ENCODE measurements around the gene UNC5B.

The UNC5B gene

DNA sequence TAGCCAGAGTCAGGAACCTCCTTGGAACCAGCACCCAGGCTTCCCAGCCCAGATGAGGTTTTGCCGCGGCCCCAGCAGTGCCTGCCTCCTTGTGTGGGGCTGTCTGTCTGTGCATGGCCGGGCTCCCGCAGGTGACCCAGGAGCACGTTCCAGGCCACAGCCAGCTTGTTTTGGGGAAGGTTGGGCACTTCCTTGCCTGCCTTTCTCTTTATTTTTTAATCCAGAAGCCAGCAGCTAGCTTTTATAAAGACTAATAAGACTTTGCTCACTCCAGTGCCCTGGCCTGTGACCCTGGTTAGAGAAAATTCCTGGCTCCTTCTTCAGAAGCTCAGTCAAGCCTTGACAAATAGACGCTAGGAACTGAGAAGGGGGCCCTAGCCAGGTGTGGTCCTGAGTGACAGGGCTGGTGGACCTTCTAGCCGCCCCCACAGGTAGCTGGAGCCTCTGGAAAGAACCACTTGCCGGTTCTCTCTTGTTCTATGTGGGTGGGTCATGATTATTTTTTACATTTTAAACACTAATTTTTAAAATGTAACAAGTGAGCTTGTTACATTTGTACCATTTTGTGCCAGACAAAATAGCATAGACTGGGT is 107.5 kb downstream of the UNC5B start:
- DNase-seq (ENCODE audit: low spot score), result no peak

DNA sequence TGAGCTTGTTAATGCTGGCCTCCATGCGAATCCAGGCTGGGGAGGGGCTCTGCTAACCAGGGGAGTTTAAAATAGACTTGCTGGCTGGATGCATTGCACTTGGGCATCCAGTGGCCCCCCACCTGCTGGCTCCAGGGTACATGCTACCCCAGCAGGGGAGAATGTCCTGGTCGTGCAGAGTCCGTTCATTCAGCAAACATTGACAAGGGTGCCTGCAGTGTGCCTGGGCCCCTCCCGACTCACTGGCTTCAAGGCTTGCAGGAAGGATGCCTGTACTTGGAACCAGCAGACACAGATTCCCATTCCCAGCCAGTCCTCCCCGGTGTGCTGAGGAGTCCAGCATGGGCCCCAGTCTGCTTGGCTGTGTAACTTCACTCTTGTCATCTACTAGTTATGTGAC is 108.2 kb downstream of the UNC5B start:
- no peak for DNase-seq (ENCODE audit: low spot score)

DNA sequence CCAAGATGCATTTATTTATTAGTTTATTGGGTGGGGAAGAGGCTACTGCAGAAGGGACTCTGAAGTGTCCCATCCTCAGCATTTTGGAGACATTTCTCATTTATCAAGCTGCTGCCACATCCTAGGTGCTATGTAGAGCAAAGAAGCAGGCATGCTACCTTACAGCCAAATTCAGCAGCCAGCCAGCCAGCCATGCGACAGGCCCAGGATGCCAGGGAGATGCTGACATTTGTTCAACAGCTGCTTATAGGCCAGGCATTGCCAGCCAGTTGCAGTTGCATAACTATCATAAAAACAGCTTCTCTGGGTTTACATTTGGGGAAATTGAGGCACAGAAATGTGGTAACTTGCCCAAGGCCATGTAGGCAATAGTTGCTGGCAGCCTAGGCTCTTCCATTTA is 109.0 kb downstream of the UNC5B start:
- no peak for DNase-seq (ENCODE audit: low spot score)

DNA sequence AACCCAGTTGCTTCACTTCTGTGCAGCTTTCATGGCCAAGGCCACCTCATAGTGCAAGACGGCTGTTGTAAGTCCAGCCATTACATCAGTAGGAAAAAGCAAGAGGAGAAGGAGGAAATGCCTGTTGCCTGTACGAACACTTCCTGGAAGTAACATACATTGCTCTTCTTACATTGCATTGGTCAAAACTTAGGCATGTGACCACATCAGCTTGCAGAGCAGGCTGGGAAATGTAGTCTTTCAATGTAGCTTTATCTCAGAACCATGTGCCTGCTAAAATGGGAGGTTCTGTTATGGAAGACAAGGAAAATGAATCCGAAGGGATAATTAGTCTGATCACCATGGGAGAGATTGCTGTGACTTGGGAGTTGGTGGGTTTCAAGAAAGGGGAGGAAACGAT is 111.0 kb downstream of the UNC5B start:
- peak; percentile 23 for DNase-seq (ENCODE audit: low spot score)

DNA sequence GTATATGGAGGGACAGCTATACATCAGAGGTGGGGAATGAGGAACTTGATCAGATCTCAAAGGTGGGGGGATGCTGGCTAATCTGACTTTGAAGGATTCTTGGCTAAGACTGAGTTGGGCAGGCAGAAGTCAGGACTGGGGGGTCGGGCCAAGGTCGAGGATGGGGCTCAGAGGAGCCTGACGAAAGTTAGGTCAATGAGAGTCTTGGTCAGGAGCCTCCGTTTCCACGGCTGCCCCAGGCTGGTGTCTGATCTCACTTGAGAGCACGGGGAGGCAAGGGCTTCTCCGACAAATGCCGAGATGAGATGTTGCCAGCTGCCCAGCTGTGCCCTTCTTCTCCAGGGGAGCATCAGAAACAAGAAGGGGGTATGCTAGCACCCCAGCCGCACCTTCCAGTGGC is 112.4 kb downstream of the UNC5B start:
- DNase-seq (ENCODE audit: low spot score), result no peak

DNA sequence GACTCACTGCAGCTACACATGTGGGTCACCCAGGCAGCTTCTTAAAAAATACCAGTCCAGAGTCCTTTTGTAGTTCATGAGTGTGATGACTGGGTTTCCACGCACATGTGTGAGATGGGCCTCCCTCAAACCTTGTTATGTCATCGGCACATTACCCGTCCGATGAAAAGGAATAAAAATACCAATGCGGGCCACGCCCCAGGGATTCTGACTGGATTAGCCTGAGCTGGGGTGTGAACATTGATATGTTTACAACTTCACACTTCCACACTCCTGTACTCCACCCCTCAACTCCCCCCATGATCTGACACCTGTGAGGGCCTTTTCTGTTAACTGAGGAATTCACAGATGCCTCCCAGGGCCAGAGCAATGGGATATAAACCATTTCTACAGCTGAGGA is 112.9 kb downstream of the UNC5B start:
- no peak for DNase-seq (ENCODE audit: low spot score)

DNA sequence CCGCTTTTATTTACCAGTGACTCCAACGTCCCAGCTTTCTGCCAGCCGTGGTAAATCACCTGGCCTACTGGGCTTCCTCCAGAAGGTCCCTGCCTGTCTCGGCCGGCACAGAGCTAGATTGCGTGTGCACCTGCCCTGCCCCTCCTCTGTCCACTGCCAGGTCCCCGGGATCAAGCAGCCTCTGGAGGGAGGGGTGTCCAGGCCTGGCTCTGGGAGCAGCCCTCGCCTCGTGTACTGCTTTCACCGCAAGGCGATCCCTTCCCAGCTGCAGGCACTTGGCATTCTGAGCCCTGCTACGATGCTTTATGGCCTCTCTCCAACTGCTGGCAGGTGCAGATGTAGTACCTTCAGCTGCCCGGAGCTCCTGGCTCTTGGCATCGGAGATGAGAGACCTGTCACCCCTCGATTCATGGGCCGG is 114.1 kb downstream of the UNC5B start:
- no peak for DNase-seq (ENCODE audit: low spot score)

DNA sequence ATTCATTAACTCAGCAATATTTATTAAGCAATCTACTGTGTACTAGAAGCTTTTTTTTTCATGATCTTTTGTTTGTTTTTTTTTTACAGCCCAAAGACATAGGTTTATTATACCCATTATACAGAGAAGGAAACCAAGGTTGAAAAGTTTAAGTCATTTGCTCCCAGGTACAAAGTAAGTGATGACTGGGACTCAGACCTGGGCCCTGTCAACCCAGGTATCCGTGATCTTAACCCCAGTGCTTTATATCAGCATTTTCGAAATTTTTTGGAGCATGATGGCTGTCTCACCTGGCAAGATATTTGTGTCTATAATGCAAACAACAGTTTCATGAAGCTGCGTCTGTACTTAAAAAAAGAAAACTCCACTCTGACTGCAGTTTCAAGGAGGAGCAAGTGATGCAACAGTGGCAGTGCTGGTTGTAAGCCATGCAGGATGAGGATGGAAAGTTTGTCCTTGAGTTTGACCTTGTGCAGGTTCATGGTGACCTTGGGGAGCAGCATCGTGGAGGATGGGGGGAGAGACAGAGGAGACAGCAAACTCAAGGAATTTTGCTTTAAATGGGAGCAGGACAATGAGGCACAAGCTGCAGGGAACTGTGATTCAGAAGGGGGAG is 118.5 kb downstream of the UNC5B start:
- no peak for DNase-seq (ENCODE audit: low spot score)

DNA sequence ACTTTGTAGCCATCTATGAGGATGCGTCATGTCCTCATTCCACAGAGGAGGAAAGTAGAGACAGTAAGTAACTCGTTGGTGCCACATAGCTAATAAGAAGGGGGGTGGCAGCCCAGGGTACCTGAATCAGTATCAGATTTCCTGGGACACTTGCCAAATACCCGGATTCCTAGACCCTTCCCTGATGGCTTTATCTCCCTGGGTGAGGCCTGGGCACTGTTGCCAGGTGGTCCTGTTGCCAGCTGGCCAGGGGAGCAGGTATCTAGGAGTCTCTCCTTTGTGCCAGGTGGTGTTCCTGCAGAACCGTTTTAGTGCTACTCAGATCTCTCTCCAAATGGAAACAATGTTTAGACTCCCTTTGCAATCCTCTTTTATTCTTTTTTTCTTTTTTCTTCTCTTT is 119.4 kb downstream of the UNC5B start:
- no peak for DNase-seq (ENCODE audit: low spot score)

DNA sequence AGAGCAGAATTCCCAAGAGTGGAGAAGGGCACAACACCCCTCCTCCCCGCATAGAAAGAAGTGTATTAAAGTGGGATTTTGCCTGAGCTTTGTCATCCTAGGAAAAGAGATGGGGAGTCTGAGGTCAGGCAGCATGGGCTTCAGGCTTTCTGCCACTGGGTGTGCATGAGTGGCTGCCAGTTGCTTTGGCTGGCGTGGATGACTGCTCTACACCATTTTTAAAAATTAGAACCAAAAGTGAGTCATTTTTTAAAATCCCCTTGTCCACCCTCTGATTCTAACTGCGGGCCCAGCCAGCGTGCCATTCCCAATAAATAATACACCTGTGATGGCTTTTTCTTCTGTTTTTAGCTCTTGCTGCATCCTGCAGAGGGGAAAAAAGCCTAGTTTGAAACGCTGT is 120.1 kb downstream of the UNC5B start:
- DNase-seq (ENCODE audit: low spot score), result no peak

DNA sequence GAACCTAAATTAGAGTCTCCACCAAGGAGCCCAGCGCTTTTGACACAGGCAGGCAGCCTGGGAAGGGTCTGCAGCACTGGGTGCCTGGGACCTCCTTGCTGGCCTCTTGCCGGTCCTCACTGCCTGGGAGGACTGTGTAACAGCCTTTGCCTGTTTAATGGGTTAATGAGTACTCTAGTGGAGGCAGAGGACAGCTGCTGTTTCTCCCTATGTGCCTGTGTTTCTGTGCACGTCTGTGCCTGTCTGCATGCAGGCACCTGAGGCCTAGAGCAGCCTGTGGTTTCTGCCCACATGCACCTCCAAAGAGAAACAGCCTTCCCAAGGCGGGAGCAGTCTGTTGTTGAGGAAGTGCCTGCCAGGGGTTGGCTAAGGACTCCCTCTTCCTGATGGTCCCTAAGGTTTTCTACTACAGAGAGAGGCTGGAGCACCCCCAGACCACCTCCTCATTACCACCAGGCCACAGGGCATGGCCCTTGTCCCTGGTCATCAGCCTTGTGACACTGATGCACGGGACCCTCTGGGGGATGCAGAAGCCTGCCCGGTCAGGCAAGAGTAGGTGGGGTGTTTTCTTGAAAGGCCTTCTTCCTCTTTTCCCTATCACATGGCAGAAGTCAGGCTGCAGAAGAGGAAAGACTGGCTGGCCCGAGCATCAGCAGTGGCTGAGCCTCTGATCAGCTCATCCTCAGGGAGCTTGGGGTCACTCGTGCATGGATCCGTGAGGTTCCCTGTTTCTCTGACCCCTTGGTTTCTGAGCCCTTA is 120.9 kb downstream of the UNC5B start:
- no peak for DNase-seq (ENCODE audit: low spot score)

DNA sequence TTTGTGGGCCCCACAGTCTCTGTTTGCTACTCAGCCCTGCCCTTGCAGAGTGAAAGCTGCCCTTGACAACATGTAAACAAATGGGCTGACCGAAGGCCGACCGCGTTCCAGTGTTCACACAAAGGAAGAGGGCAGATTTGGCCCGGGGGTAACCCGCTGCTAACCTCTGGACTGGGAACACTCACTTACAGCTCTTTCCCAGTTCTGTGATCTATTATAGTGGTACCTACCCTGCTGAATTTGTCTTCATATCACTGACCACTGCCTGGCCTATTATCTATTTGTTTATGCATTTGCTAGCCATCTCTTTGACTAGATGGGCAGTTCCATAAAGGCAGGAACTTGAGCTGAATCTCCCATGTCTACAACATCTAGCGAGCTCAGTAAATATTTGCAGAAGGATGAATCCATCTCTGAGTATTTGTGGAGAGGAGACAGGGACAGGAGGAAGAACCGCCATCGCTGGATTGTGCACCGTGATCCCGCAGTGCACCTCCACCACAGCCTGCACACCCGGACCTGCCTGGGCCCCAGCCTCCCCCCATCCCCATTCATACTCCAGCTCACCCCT is 121.9 kb downstream of the UNC5B start:
- no peak for DNase-seq (ENCODE audit: low spot score)

DNA sequence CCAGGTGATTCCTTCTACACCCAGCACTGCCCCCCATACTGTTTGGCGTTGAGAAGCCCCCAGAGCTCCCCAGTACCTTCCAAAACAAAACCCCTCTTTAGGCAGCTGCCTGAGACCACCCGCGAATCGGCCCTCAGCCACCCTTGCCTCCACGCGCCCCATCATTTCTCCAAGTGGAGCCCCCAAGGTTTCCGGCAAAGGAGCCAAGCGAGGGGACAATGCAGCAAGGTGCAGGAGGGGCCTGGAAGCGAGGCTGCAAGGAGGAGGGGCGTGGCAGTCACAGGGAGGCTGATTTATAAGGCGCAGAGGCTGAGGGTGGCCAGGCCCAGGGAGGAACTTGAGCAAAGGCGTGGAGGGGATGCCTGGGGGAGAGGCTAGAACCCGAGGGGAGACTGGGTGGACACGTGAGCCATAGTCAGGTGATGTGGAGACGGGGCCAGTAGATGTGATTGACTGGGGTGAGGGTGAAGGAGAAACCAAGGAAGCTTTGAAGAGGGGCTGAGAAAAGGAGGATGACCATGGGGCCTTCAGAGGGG is 122.9 kb downstream of the UNC5B start:
- DNase-seq (ENCODE audit: low spot score), result no peak

DNA sequence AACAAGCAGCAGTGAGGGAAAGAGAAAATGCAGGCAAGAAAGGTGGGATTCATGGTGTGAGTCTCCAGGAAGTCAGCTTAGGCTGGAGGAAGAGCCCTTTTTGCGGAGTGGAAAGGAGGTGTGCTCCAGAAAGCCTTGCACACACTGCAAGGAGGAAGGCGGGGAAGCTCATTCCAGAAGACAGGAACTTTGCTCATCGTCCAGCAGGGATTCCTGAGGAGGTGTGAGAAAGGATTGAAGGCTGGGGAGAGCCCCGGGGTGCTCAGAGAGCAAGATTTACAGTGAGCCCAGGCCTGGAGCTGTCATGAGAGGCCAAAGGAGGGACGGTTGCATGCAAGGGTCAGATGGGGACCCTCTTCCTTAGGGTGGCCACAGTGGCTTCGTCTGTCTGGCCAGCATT is 124.3 kb downstream of the UNC5B start:
- no peak for DNase-seq (ENCODE audit: low spot score)

DNA sequence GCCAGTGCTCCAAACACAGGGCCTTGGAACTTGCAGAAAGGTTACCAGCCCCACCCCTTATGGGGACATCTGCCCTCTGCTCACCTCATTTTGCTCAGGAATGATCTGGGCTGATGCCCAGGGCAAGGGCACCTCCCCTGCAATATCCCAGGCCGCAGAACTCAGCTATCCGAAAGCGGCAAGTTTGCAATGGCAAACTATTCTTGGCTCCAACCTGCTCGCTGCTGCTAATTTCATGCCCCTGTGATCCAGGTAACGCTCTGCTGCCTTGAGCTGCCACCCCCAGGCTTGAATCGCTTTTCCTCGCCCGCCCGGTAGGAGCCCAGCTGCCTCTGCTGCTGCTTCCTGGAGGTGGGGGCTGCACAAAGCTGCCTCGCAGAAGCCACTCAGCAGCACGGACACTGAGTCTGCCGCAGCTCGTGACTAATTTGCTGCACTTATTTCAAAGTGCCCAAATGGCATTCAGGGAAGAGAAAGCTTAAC is 124.9 kb downstream of the UNC5B start:
- no peak for DNase-seq (ENCODE audit: low spot score)

DNA sequence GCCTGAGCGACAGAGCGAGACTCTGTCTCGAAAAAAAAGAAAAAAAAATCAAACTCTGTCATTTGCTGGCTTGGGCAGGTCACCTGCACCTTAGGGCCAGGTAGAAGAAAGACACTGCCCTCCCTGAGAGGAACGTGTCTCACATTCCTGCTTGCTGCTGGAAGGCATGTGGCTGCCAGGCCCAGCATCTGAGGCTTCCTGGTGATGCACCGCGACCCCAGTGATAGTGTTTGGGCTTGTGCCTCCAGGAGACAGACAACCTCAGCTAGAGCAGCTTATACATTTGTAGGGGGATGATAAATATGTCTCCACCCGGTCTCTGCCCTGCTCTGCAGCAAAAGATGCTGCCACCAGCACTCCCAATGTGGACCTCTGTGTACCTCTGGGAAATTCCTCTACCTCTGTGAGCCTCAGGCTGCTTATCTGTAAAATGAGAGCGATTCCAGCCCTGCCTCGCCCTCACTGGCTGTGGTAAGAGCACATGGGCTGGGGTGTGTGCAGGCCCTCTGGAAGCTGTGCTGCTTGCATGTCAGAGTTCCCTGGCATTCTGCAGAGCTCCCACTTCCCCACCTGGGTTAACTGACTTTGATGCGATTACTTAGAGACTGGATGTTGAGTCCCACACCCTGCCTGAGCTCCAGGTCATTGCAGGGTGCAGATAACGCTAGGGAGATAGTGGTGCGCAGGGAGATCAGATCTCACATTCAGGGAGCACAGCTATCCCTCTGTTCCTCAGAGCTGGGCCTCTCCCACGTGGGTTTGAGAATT is 126.5 kb downstream of the UNC5B start:
- no peak for DNase-seq (ENCODE audit: low spot score)

DNA sequence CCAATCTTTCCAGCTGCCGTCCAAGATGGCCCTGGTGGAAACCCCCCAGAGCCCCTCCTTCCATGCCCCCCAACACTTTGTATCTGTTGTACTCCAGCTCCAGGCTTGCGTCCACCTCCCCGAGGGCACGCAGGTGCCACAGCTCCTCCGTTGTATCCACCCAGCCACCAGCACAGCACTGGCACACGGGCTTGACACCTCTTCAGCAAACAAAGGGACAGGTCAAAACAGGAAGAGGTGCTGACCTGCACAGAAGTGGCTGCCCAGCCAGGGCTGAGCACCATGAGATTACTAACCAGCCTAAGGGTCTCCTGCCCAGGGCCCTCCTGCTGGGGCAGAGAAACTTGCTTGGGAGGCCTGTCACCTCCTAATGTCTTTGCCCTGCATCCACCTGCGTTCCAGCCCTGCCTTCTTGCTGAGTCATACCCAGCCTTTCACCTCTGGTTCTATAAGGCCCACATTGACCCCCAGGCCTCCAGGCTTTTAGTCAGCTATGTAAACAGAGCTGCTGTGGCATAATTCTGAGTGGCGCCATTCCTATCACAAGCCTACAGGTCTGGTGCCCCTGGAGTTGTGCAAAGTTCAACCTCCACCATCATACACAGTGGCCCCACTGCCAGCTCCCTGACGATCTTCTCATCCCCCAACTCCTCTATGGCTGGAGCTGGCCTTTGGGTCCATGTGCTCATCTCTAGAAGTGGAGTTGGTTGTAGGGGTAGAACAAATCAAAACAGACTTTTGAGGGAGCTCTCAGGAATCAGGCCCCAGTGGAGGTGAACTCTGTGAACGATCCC is 127.6 kb downstream of the UNC5B start:
- no peak for DNase-seq (ENCODE audit: low spot score)

DNA sequence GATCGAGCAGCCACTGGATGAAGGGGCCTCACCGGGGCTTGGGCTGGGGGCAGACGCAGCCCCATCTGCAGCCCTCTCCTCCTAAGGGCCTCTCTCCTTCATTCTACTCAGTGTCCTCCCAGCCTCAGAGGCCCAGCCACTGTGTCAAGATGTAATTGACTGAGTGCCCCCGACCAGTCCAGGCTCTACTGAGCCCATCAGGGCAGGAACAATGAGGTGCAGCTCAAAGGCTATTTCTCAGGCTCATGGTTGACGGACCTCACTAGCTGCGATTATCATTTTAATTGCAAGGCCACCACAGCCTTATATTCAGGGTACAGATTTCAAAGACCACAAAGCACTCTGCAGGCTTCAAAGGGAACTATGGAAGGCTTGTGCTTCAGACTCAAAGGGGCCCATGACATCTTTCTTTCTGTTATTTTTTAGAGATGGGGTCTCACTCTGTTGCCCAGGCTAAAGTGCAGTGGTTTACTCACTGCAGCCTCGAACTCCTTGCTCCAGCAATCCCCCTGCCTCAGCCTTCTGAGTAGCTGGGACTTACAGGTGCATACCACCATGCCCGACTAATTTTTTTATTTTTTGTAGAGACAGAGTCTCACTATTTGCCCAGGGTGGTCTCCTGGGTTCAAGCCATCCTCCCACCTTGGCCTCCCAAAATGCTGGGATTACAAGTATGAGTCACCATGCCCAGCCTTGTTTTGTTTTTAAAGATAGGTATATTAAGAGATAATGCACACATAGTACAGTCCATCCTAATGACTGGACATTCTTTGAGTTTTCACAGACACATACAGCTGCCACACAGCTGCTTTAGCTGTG is 130.4 kb downstream of the UNC5B start:
- DNase-seq (ENCODE audit: low spot score), result no peak

DNA sequence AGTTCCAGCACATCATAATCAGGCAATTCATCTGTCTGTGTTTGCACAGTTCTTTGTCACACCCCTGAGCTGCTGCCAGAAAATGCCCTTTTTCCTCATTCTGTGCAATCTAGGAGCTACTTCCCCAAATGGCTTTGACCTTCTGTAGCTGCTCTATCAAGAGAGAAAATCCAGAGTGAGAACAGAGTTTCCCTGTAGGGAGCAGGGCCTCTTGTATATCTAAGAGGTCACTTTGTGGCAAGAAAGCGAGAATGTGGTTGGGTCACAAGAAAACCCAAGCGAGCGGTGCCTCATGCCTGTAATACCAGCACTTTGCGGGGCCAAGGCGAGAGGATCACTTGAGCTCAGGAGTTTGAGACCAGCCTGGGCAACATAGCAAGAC is 131.0 kb downstream of the UNC5B start:
- no peak for DNase-seq (ENCODE audit: low spot score)

DNA sequence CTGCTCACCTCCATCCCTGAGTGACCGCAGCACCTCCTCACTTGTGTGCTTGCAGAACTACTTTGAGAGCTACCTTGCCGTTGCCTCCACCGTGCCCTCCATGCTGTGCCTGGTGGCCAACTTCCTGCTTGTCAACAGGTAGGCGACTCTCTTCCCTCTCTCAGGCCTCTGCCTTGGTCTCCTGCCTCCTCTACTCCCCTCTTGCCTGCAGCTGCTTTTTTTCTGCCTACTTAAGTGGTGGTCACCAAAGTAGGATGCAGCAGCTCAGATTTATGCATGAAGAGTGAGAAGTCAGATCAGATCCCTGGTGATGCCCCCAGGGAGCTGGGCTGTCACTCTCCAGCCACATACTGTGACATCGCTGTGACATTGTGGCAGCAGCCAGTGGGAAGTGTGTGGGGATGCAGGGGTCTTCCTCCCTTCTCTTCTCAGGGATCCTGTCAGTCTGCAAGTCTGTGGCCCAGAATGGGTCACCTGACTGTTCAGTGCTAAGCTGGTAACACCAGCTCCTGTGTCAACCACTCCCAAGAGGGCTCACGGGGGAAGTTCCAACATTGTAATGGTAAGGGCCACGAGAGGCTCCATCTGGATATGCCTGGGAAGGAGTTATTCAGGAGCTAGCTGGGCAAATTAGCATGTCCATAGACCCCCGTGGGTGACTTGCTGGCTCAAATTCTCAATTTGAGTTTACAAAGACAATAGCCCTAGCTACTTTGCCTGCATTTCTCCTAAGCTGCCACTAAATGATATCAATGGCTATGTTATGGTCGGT is 132.0 kb downstream of the UNC5B start:
- DNase-seq (ENCODE audit: low spot score), result no peak

All from AG08395 (cell line).